GM19438 (cell line): ENCODE results near the gene CKAP5.
"Not testable (repeated sequence)": the region's sequence is repeated elsewhere in the genome, so short reads cannot be mapped to it uniquely, and the experiment has no call there.

Experiments used
- ATAC-seq: cut with Tn5 transposase; IDR thresholded peaks from one replicate; pipeline ENCODE4 v1.9.1; 2021; ENCODE audit warnings: low read depth; ENCODE audit not compliant: unreplicated experiment

The CKAP5 gene

DNA sequence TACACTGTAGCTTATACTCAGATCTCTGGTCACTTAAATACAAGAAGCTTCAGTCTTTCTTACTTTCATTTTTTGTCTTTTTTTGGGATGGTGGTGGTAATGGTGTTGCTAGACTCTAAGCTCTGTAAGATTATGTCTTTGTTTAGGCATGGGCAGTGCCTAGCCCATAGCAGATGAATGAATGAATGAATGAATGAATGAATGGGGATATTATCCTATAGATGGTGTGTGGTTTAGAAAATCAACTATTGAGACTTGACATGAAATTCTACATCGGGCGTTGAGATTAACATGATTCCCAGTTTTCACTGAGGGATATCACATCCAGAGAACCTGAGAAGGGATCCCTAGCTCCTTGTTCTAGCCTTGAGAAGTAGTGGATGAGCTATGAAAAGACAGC, 9.8 kb upstream of the CKAP5 start:
- ATAC-seq, result no peak

- no peak for ATAC-seq
Observed at GRCh38 chr11:46855167-46855566, 9.1 kb upstream of the CKAP5 start.

DNA sequence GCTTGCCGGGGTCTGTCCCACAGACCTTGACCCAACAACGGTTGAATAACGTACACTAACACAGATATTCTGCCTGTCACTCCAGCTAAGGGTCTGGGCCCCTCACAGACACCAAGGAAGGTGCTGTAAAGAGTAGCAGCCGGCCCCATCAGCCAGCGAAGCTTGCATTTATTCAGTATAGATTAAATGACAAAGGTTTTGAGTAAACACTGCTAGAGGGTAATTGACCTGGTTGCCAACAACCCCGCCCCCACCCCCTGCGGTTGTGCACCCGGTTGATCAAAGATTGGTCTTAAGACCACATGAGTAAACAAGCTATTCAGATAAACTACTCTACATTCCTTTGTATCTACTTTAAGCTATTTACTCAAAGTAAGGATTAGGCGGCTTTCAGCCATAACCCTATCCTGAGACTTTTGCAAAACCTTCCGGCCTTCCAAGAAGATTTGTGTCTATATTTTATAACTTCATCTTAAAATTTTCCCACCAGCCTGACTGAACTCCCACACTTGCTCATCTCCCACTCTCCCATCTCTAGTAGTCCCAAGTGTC, 4.8 kb upstream of the CKAP5 start:
- ATAC-seq, result no peak

- ATAC-seq, result no peak
Observed at GRCh38 chr11:46849631-46850030, 3.6 kb upstream of the CKAP5 start.

DNA sequence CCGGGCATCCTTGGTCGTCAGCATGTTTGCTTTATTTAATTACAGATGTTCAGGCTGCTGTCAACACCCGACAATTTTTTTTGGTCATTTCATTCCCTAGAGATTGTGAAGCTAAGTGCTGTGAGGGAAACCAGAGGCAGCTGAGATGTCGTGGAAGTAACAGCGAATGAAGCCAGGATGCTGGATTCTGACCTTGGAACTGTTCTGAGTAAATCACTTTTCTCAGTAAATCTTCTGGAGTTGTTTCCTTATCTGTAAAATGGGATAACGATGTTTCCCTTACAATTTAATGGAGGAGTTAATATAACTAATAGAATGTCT, 390 bp upstream of the CKAP5 start:
- ATAC-seq, result peak; percentile 9

DNA sequence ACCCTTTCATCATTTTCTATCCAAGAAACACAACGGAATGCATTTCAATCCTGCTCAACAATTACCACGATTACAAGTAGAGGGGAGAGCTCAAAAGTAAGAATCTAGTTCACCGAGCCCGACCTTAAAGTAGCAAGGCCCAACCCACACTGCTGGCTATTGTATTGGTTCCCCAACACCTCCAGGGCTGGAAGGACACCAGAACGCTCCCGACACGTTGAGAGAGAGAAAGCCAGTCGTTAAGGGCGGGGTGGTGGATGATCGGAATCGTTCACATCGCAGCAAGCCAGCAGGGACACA, 690 bp downstream of the CKAP5 start:
- no peak for ATAC-seq

DNA sequence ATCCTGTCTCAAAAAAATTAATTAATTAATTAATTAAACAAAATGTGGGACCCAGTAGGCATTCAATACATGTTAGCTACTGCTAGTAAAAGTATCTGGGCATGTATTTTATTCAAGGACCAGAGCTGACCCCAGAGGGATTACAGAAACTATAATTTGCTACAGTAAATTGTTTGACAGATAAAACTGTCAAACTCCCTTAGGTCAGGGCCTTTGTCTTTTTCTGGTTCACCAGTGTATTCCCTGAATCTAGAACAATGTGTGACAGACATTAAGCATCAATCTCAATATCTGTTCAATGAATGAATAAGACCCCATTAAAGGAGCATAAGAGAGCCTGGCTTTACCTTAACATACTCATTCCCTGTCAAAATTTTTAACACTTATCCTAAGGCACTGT, 6.0 kb downstream of the CKAP5 start:
- no peak for ATAC-seq

DNA sequence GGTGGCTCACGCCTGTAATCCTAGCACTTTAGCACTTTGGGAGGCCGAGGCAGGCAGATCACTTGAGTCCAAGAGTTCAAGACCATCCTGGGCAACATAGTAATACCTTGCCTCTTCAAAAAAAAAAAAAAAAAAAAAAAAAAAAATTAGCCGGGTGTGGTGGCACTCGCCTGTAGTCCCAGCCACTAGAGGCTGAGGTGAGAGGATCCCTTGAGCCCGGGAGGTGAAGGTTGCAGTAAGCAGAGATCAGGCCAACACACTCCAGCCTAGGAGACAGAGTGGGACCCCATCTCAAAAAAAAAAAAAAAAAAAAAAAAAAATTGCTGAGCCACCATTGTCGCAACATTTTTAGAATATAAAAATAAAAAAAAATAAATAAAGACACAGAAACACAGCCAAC, 7.6 kb downstream of the CKAP5 start:
- no peak for ATAC-seq

- ATAC-seq, result no peak
Observed at GRCh38 chr11:46837860-46838259, 8.2 kb downstream of the CKAP5 start.

GRCh38 chr11:46836870-46837269, 9.2 kb downstream of the CKAP5 start:
- no peak for ATAC-seq

GRCh38 chr11:46836431-46836830, 9.6 kb downstream of the CKAP5 start:
- ATAC-seq, result no peak

DNA sequence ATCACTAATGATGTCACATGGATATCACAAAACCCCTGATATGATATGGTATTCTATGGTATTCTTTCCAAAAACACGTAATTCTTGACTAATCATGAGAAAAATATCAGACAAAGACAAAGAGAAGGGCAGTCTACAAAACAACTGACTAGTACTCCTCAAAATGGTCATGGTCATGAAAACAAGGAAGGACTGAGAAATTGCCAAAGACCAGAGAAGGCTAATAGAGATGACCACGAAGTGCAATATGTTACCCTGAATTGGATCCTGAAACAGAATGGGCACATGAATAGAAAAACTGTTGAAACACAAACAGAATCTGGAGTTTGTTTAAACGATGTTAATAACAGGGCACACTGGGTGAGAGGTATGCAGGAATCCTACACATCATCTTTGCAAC, 10.2 kb downstream of the CKAP5 start:
- no peak for ATAC-seq

GRCh38 chr11:46834821-46835220, 11.3 kb downstream of the CKAP5 start:
- no peak for ATAC-seq

DNA sequence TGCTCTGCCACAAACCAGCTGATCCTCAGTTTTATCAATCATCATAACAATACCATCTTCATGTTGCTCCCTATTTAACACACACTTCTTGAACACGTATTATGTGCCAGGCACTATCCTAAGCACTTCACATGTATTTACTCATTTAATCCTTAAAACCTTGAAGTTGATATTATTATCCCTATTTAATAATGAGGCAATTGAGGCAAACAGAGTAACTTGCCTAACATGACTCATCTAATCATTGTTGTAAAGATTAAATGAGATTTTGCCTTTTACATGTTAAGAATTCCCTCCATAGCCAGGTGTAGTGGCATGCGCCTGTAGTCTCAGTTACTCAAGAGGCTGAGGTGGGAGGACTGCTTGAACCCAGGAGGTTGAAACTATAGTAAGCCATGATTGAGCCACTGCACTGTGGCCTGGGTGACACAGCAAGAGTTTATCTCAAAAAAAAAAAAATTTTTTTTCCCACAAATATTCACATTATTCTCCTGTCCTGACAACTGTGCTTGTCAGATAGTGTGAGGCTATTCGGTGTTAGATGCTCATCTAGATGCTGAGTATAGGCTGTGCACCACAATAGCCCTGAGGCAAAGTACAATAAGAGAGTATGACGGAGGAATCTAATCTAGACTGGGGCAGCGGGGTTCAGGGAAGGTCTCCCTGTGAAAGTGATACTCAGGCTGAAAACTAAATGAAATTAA, 13.4 kb downstream of the CKAP5 start:
- no peak for ATAC-seq

DNA sequence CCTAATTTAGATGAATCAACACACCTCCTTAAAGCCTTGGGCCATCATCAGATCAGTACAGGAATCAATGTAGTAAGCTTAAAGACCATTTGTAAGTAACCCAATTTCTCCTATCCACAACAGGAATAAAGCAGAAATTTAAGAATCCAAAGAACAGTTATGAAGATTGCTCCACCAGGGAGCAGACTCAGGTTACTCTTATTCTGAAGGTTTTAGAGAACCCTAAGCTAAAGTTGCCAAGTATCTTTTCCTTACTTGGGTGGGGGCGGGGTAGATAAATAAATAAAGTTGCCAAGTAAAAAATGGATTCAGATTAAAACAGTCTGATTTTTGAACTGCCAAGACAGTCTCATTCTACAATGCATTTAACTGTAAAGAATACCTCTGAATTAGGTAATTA, 18.1 kb downstream of the CKAP5 start:
- no peak for ATAC-seq

DNA sequence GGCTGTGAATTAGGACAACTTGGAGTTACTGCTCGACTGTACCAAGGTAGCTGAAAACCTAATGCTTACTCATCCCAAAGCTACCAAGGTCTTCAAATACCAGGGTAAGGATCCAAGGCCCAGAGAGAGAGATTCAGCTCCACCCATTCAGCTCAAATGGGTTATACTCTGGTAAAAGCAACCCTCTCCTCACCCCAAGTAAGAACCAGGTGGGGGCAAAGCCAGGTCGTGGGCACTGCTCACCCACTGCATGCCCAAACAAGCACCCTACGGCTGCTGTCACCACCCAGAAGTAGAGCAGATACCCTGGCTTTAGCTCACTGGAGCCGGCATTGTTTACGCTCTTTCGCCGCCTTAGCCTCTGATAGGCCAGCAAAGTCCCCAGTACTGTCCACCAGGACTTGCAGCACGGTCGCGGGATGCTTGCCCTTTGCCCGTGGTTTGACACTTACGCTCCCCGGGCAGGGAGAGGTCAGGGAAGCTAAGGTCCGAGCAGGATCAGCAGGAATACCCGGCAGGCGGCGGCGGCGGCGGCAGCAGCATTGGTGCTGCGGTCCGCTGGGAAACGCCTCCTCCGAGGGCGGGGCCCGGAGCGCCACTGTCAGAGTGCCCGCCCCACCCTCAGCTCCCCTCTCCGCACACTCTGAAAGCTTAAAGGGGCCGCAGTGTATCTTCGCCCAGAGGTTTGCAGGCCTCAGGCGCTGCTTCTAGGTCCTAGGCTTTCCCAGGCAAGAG, 19.6 kb downstream of the CKAP5 start:
- ATAC-seq, result peak; percentile 97

DNA sequence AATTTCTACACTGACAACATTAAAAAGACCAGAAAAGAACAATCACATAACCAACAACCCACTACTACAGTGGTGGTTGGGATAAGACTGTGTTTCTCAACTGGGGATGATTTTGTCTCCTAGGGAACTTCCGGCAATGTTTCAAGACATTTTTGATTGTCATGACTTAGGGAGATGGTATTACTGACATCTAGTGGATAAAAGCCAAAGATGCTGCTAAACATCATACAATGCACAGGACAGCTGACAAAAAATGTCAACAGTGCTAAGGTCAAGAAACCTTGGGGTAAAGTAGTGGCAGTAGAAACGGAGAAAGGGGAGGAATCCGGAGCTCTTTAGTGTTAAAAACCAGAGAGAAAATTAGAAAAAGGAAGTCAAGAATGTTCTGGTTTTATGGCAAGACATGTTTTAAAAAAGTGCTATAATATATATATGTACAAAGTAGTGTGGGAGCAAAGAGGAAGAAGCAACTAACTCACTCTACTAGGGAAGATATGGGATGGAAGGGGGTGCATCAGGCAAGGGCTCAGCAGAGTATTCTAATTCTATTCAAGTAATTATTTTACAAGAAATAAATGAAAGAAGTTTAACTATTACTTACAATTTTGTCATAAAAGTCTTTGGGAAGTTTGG, 37.2 kb downstream of the CKAP5 start:
- no peak for ATAC-seq

DNA sequence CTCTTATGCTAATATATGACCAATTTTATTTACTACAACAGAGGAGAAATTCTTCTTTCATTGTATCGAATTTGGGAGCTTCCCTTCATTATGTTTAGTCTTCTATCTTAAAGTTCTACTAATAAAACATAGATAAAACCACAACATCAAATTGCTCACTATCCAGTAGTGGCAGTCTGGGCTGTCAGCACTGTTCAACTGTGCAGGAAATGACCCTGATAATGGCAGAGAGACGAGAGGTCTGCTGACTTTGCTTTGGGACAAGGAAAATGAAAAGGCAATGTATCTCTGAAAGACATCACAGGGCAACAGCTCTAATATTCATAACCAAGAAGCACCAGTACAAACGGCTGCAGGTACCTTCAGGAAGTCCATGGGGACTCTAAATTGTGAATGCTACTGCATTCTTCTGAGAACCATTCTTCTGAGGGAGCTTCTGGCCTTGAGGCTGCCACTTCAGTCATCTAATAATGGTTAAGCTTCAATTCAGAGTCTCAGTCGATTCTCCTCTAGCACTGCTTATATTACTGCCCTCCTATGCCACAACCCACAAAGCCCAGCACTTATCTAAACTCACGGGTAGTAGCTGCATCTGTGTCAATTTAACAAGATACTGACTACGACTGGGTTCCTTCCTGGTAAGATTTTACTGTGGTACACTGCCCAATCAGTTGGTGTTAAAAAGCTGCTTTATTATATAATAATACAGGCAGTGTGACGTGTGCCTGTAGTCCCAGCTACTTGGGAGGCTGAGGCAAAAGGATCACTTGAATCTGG, 44.2 kb downstream of the CKAP5 start:
- ATAC-seq, result no peak

DNA sequence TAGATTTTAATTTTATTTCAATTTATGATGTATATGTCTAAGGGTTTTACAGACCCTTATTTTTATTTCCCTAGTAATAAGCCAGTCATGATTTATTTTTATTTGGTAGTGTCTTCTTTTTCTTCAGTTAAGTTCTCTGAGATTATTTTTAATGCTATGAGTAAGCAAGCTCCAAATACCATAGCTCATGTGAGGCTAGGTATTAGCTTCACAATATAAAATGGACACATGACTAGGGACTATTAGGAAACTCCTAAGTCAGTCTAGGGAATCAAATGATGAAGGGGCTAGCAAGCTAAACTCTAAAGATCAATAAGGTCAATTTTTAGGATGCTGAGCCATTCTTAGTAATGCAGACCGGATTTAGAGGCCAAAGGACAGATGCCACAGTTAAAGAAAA, 45.9 kb downstream of the CKAP5 start:
- no peak for ATAC-seq

DNA sequence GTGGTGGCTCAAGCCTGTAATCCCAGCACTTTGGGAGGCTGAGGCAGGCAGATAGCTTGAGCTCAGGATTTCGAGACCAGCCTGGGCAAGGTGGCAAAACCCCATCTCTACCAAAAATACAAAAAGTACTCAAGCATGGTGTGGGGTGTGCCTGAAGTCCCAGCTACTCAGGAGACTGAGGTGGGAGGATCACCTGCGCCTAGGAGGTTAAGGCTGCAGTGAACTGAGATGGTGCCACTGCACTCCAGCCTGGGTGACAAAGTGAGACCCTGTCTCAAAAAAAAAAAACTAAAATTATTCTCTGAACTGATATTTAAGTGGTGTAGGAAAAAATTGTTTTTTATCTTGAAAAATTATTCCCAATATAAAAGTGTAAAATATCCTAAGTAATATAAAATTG, 46.4 kb downstream of the CKAP5 start:
- ATAC-seq, result not testable (repeated sequence)

- ATAC-seq, result no peak
Observed at GRCh38 chr11:46778416-46778815, 67.7 kb downstream of the CKAP5 start.
